HepG2 (cell line): ENCODE results near the gene PPAN. TPM values are rescaled to one million over a fixed set of nuclear protein-coding genes. Genes with fewer than 3 reads are reported as not detected.

Source experiments
- AGO2 ChIP-seq: fragments of 200-400 bp; formaldehyde crosslinking; optimal IDR thresholded peaks from 2 replicates; pipeline ENCODE3; 2017; ENCODE audit warnings: mild to moderate bottlenecking, low read depth, low read length, moderate library complexity
- CCAR2 ChIP-seq: fragments of 200-400 bp; formaldehyde crosslinking; optimal IDR thresholded peaks from 2 replicates; pipeline ENCODE3; 2018; ENCODE audit warnings: low read depth, mild to moderate bottlenecking, low read length, moderate library complexity
- CEBPB ChIP-seq: IDR thresholded peaks from 2 replicates; pipeline ENCODE4 v1.6.1; 2011; ENCODE audit warnings: low read depth, low read length, improper control_type of control experiment, borderline replicate concordance
- DRAP1 ChIP-seq: IDR thresholded peaks from 2 replicates; pipeline ENCODE4 v1.6.1; 2016; ENCODE audit warnings: missing genetic modification reagents, missing compliant biosample characterization
- EP300 ChIP-seq, 3 experiments: sonication (generic) in 1 of 3; formaldehyde crosslinking in 1 of 3; IDR thresholded peaks; 2 replicates each; pipeline versions ENCODE4 v1.5.1 to v1.6.1; 2011 to 2020; ENCODE audit warnings: low read depth in 2 of 3, low read length in 2 of 3, borderline replicate concordance in 1 of 3, improper control_type of control experiment in 1 of 3, mild to moderate bottlenecking in 1 of 3, missing genetic modification reagents in 1 of 3, moderate library complexity in 1 of 3
- GATAD1 ChIP-seq: IDR thresholded peaks from 2 replicates; pipeline ENCODE4 v1.6.1; 2016; ENCODE audit warnings: missing genetic modification reagents, missing compliant biosample characterization
- KDM5A ChIP-seq: fragments of 200-600 bp; sonication (generic); IDR thresholded peaks from 2 replicates; pipeline ENCODE4 v1.7.0; 2018; ENCODE audit warnings: antibody characterized with exemption, mild to moderate bottlenecking, low read length, borderline replicate concordance
- KLF6 ChIP-seq: IDR thresholded peaks from 2 replicates; pipeline ENCODE4 v1.8.0; 2016; ENCODE audit warnings: missing biosample characterization, missing genetic modification reagents
- MED8 ChIP-seq: sonication (generic); formaldehyde crosslinking; IDR thresholded peaks from 2 replicates; pipeline ENCODE4 v1.8.1; 2023; ENCODE audit warnings: mild to moderate bottlenecking, missing genetic modification reagents; ENCODE audit not compliant: insufficient replicate concordance
- MTERF4 ChIP-seq: sonication (generic); formaldehyde crosslinking; IDR thresholded peaks from 2 replicates; pipeline ENCODE4 v1.8.0; 2023; ENCODE audit warnings: mild to moderate bottlenecking, missing genetic modification reagents
- MXD4 ChIP-seq: IDR thresholded peaks from 2 replicates; pipeline ENCODE4 v1.6.1; 2016; ENCODE audit warnings: mild to moderate bottlenecking, missing biosample characterization, missing genetic modification reagents
- PHF8 ChIP-seq: sonication (generic); formaldehyde crosslinking; IDR thresholded peaks from 2 replicates; pipeline ENCODE4 v1.5.0; 2020; ENCODE audit warnings: missing genetic modification reagents
- SALL2 ChIP-seq: sonication (generic); formaldehyde crosslinking; IDR thresholded peaks from 2 replicates; pipeline ENCODE4 v1.8.1; 2023; ENCODE audit warnings: mild to moderate bottlenecking, missing genetic modification reagents, inconsistent platforms
- ZNF138 ChIP-seq: sonication (generic); formaldehyde crosslinking; IDR thresholded peaks from 2 replicates; pipeline ENCODE4 v1.5.0; 2020; ENCODE audit warnings: mild to moderate bottlenecking, low read depth, missing genetic modification reagents
- ZNF256 ChIP-seq: sonication (generic); formaldehyde crosslinking; conservative IDR thresholded peaks from 2 replicates; pipeline ENCODE4 v1.4.0; 2020; ENCODE audit warnings: missing genetic modification reagents
- ZNF414 ChIP-seq: sonication (generic); formaldehyde crosslinking; IDR thresholded peaks from 2 replicates; pipeline ENCODE4 v1.5.0; 2020; ENCODE audit warnings: missing genetic modification reagents
- ZNF484 ChIP-seq: sonication (generic); formaldehyde crosslinking; IDR thresholded peaks from 2 replicates; pipeline ENCODE4 v1.5.1; 2020; ENCODE audit warnings: mild to moderate bottlenecking, low read depth, missing genetic modification reagents, borderline replicate concordance
- ZNF629 ChIP-seq: sonication (generic); formaldehyde crosslinking; conservative IDR thresholded peaks from 2 replicates; pipeline ENCODE4 v1.5.0; 2020; ENCODE audit warnings: missing genetic modification reagents
- ZNF747 ChIP-seq: sonication (generic); formaldehyde crosslinking; IDR thresholded peaks from 2 replicates; pipeline ENCODE4 v1.8.1; 2023; ENCODE audit warnings: missing genetic modification reagents, mild to moderate bottlenecking, borderline replicate concordance
- ZNF768 ChIP-seq: sonication (generic); formaldehyde crosslinking; IDR thresholded peaks from 2 replicates; pipeline ENCODE4 v1.4.0; 2020; ENCODE audit warnings: missing genetic modification reagents
- polyA plus RNA-seq, 8 experiments: library from polyadenylated mRNA; depleted of rRNA in 3 of 8; stranded (reverse) in 7 of 8; unstranded in 1 of 8; fragments of >200 nt; fragmentation: Illumina TruSeq in 4 of 8; extraction: Trizol in 4 of 8; gene quantifications; 2 replicates each; pipeline versions ENCODE4 v1.2.1 to v1.2.3, GENCODE V29; 2011 to 2016; ENCODE audit warnings: low read depth in 4 of 8, missing spikeins in 1 of 8, mixed read lengths in 1 of 8; ENCODE audit not compliant: insufficient read depth in 1 of 8
- total RNA-seq, 5 experiments: library from RNA; depleted of rRNA; stranded (reverse); fragments of >200 nt; fragmentation: Illumina TruSeq; extraction: Trizol; gene quantifications; 2 replicates each; pipeline ENCODE4 v1.2.3, GENCODE V29; 2016; ENCODE audit warnings: low read depth in 1 of 5

Gene PPAN
- total and polyA plus RNA-seq, 2 of the 13 experiments (the other 11 are each of a cell fraction or from before 2014, with no cell fraction given) = 36.2 to 41.9 TPM

GRCh38 chr19:10085641-10086590 is 20.2 kb upstream of the PPAN start, which contains the start of gene SHFL (continued):
- TF ChIP-seq MED8 (CRISPR knock-in tag) (peak; percentile 22), AGO2 (peak; percentile 16), KLF6 (CRISPR knock-in tag) (peak; percentile 60; the same call in 1 of the 2 replicates), MTERF4 (CRISPR knock-in tag) (0 out of 2 replicates have a peak, but pooled peaks have one; percentile 29), CCAR2 (no peak), ZNF138 (CRISPR knock-in tag) (0 out of 2 replicates have a peak, but pooled peaks have one; percentile 74), CEBPB (no peak), MXD4 (CRISPR knock-in tag) (peak; percentile 64; the same call in 1 of the 2 replicates), ZNF414 (CRISPR knock-in tag) (no peak), PHF8 (peak; percentile 75), KDM5A (peak; percentile 46; the same call in 1 of the 2 replicates), ZNF629 (CRISPR knock-in tag) (peak; percentile 99), SALL2 (peak; percentile 62; the same call in 1 of the 2 replicates), ZNF768 (CRISPR knock-in tag) (peak; percentile 53; the same call in 1 of the 2 replicates), DRAP1 (CRISPR knock-in tag) (peak; percentile 50; the same call in 1 of the 2 replicates), ZNF256 (CRISPR knock-in tag) (no peak), GATAD1 (peak; percentile 19; the same call in 1 of the 2 replicates), ZNF484 (no peak), ZNF747 (CRISPR knock-in tag) (peak; percentile 35; the same call in 1 of the 2 replicates), EP300 (IDR thresholded peaks at IDR 0.05; ENCODE audit: low read depth in 2 of 2, low read length in 2 of 2) (no peak), EP300 (CRISPR knock-in tag; IDR thresholded peaks at IDR 0.05; ENCODE audit: borderline replicate concordance) (no peak)
